Measurements from ENCODE around the gene TWIST1.

Gene TWIST1
- total RNA-seq, result 0 to 0.62 (median 0) reads per million in 18 experiments

DNA sequence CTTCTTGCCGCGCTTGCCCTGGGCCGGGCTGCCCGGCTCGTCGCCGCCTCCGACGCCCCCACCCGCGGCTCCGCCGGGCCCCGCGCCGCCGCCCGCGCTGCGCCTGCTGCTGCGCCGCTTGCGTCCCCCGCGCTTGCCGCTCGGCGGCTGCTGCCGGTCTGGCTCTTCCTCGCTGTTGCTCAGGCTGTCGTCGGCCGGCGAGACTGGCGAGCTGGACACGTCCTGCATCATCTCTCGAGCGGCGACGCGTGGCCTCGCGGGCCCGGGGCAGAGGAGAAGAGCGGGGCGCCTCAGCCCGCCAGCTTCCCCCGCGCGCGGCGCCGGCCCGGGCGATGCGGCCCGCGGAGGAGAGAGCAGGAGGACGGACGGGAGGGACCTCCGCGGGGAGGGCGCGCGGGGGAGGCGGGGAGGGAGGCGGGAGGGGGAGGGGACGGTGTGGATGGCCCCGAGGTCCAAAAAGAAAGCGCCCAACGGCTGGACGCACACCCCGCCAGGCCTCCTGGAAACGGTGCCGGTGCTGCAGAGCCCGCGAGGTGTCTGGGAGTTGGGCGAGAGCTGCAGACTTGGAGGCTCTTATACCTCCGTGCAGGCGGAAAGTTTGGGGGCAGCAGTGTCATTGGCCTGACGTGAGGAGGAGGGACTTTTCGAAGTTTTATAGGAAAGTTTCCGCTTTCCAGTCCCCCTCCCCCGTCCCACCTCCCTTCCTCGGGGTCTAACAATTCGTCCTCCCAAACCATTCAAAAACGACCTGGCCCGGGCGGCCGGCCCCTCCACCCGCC lies at the start of gene TWIST1:
Gene TWIST1, minus strand, starts transcription at position 546 of the 779 bp plus-strand sequence. Its CDS starts 315 bp downstream, at position 231.
- DNase-seq, result no peak

GRCh38 chr7:19161671-19162070 lies 44.2 kb upstream of the TWIST1 start:
- DNase-seq, result no peak

DNA sequence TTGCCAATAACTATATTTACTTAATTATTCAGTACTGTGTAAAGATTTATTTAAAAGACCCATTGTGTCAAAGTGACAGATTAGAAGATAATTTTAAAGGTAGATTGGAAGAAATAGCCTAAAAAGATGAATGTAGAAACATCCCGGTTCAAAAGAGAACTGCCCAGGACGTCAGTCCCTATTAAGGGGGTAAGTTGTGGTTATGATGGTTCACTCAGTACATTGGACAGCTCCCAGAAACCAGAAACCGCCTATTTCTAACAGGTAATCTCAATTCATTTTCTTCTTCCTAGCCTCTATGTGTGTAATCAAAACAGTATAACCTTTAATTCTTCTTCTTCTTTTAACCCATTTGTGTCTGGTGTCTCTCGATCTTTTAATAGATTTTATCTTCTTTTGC lies 29.3 kb upstream of the TWIST1 start:
- no peak for DNase-seq

DNA sequence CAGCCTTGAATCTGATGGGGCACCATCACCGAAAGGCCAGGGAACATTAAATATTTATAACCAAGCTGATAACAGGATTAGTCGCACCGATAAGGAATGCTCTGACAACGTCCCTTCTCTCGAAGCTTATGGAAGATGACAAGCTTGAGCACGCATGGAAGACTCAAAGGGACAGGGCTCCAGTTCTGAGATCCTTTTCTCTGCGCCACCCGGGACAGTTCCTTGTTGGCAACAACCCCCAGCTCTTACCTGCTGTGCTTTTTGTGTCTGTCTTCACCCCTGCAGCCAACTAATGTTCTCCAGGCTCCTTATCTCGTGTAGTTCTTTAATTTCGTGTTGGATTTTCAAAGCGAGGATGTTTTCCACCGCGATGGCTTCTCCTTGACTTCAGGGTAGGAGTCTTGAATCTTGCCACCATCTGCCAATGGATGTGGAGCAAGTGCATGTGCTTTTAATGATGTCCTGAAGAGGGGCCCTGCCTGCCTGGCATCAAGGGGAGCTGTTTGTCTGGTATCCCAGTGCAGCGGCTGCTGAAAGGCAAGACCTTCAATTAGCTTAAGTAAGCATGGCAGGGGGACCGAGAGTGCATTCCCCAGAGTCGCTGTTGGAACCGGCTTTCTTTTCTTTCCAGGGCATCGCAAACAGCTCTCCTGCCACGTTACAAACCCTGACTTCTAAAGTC lies 28.1 kb upstream of the TWIST1 start:
- no peak for DNase-seq

DNA sequence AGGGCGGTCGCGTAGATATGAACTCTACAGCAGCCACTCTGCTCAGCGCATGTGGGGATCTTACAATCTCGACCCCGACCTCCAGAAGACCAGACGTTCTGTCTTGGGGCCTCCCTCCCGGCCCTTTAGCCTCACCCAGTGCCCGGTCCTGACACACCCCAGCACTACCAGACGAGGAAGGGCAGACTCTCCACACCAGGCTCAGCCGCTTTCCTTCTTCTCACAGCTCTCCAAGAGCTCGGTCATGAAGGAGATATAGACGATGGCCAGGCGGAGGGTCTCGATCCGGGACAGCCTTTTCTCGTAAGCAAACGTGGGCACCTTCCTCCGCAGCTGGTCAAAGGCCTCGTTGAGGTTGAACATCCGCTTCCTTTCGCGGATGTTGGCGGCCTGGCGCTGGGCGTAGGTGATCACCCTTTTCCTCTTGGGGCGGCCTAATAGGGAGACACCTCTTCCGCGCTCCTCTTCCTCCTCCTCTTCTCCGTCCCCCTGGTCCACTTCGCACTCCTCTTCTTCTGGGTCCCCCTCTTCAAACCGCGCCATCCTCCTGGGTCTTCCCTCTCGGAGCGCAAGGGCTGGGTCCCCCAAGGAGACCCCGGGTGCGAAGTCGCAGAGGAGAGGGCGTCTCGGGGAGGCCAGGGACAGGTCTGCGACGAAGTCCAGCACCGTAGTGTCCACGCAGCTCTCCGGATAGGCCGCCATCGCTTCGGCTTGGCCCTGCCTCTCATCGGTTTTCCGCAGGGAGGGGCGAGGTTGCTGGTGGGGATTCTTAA lies 27.4 kb upstream of the TWIST1 start, which contains the start of gene FERD3L:
Gene FERD3L, minus strand, starts transcription at position 761 of the 773 bp plus-strand sequence. Its CDS starts 59 bp downstream, at position 702.
- no peak for DNase-seq

DNA sequence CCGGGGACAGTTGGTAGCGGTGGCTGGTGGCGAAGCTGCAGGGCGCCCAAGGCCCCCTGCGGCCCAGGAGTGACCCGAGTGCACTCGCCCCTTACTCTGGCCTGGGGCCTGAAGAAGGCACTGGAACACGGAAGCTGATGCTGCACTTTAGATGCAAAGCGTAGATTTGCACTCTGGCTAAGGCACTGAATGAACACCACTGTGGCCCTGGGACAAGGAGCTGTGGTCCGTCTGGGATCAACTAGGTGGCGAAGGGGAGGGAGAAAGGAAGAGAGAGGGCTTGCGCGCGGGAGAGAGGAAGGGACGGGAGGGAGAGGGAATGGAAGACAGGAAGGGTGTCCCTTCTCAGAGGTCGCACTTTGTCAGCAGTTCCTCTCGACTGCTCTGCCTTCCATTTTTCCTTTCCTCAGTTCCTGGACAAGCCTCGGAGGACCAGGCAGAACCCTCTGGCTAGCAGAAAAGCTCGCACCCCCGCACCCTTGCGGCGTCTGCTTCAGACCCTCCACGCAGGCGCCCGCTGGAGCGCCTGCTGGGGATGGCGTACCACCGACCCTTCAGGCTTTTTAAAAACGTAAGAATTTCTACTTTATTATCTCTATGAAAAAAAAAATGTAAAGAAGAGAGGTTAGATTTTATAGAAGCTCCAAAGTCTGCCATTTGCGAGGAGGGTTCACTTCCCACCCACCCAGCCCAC lies 26.6 kb upstream of the TWIST1 start:
- no peak for DNase-seq

DNA sequence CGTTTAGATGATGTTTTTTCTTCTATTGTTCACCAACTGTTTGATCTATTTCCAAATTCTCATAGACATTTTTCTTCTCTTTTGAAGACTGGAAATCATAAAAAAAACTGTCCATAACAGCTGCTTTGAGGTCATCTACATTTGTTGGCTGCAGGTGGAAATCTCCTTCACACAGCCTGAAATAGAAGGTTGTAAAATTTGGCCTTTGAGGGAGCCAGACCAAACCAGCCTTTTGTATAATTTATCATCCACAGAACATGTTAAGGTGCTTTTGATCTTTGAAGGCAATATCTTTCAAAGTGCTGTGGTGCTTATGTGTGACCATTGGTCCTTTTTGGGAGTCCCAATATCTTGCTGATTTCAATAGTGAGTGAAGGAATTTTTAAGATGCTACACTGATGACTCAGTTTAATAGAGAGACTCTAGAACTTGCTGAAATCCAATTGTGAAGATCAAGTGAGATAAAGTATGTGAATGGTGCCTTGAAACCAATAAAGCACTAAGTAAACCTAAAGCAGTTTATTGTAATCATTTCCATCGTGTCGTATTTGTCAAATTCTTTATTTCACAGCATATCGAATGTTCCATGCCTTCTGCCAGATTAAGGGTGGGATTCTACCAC lies 22.4 kb upstream of the TWIST1 start:
- DNase-seq, result no peak

GRCh38 chr7:19133886-19134285 lies 16.4 kb upstream of the TWIST1 start:
- DNase-seq, result no peak

- no peak for DNase-seq
Measured at GRCh38 chr7:19133390-19133789, 16.0 kb upstream of the TWIST1 start.

DNA sequence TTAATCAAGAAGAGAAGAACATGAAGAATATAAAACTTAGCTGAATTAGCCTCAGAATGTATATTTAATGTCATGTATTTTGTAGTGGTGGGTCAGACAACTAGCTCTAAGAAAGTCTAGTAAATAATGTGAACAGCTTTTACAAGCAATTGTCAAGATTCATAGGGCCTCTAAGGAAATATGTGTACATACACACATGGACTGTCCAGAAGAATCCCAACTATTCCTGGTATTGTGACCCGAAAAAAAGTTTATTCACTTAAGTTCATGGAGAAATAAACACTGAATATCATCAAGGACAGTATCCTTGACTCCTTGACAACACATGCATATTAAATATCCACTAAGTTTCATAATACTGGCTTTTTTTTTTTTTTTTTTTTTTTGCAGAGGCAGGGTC lies 11.4 kb upstream of the TWIST1 start:
- no peak for DNase-seq

- peak; percentile 16 to 22 for DNase-seq
Measured at GRCh38 chr7:19121977-19122588, 4.6 kb upstream of the TWIST1 start.

GRCh38 chr7:19119870-19120486 lies 2.5 kb upstream of the TWIST1 start:
- DNase-seq, result no peak

- no peak for DNase-seq
Measured at GRCh38 chr7:19119372-19119771, 1.9 kb upstream of the TWIST1 start.

GRCh38 chr7:19118636-19119371 lies 1.4 kb upstream of the TWIST1 start:
- no peak for DNase-seq

DNA sequence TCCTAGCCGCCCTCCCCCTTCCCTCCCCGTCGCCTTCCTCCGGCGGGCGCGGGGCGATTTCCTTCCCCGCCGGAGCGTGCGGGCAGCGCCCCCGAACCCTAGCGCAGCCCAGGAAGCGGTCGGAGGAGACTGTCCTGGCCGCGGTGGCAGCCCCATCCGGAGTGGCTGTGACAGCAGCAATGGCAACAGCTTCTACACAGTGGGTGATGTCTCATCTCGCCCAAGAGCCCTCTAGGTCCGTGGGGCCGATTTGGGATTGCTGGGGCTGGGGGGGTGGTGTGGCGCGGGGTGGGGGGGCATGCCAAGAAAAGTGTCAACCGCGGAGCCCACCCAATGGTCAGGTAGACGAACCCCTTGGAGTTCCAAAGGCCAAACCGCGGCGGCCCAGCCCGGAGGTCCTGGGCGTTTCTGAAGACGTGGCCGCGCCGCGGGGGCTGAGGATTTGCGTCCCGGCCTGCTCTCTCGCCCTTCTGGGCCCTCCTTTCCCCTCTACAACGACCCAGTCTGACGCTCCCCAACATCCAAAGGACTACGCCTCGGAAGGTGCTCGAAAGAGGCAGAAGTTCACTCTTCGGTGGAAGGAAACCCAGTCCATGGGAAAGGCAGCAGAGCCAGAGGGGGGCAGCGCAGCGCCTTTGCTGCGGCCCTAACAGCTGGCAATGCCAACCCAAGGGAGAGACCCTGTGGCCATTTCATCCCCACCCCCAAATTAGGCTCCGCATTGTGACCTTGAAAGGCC lies 603 bp upstream of the TWIST1 start:
- no peak for DNase-seq

GRCh38 chr7:19116121-19117090 lies 1.0 kb downstream of the TWIST1 start:
- DNase-seq, result no peak

- DNase-seq, result no peak
Measured at GRCh38 chr7:19114551-19114855, 2.9 kb downstream of the TWIST1 start.

DNA sequence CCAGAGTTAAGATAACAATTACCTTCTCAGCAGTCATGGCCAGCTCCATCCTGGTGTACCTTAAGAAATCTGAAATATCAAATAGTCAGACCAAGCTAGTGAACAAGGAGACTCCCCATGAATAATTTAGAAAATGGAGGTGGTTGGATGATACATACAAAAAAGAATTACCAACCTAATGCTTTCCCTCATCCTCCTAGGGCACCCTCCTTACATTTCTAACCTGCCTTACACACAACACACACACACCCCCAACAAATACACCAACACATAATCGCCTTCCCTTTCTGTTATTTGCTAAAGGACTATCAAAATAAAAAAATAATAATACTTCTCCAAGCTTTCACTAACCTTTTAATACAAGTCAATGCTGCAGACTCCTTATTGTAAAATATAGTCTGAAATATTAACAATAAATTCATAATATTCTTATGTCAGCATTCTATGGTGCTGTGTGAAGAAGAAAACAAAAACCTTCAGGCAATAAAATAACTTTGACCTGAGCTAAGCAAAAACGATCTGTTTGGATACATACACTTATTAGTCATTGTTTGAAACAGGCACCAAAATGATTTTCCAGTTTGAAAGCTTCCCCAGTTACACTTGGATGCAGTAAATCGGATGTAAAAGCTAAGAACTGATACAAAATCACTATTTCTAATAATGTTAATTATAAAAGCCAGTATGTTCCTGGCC lies 3.4 kb downstream of the TWIST1 start:
- no peak for DNase-seq
